PC-3 (cell line): Measurements from ENCODE around the gene PPP6R1.

ENCODE experiments used
- CTCF ChIP-seq: fragments of 300-600 bp; sonication (generic); conservative IDR thresholded peaks from 2 replicates; pipeline ENCODE4 v1.5.1; 2017; ENCODE audit warnings: antibody characterized with exemption, low read depth, mild to moderate bottlenecking, low read length
- EZH2 ChIP-seq: fragments of 300-600 bp; sonication (generic); IDR thresholded peaks from one replicate; pipeline ENCODE4 v1.6.1; 2017; ENCODE audit warnings: antibody characterized with exemption, mild to moderate bottlenecking, low read length; ENCODE audit not compliant: unreplicated experiment
- EZH2phosphoT487 ChIP-seq: fragments of 300-600 bp; sonication (generic); IDR thresholded peaks from 2 replicates; pipeline ENCODE4 v1.6.1; 2018; ENCODE audit warnings: mild to moderate bottlenecking, antibody characterized with exemption, low read length, borderline replicate concordance

DNA sequence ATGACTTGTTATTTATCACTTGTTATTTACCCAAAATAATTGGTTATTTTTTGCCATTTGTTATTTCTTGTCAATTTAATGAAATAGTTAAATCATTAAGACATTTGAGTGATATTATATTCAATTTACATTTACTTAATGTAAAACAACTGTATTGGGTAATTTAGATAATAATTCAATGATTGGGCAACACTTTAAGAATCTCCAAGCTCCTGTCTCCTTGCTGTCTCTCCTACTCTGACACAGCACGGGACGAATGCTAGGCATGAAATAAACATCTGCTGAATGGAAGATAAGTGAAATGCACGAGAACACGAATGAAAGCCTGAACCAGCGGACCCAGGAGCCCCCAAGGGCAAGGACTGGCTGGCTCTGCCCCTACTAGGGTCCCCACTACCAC lies 5.7 kb upstream of the PPP6R1 start:
- TF ChIP-seq CTCF: no peak
- no peak for TF ChIP-seq EZH2
- TF ChIP-seq EZH2phosphoT487: no peak
